Activated CD8-positive, alpha-beta memory T cell treated with anti-CD3 and anti-CD28 coated beads, Interleukin-2, amount 50 U/mL, for 24 hours (primary cell): ENCODE data around the gene PIGM.
A peak's percentile ranks its signal among the peaks of the same experiment; 100 is the strongest.

ENCODE experiments used
- DNase-seq: peaks from one replicate; pipeline ENCODE4 v3.0.0-alpha.2; 2020; ENCODE audit errors: extremely low read depth

The PIGM gene

GRCh38 chr1:160031365-160032164 lies at the start of gene PIGM:
TSS of gene PIGM (minus strand) at chr1:160031990. CDS start at chr1:160031739, 251 bp downstream.
- peak; percentile 83 for DNase-seq

- no peak for DNase-seq
Observed at GRCh38 chr1:160081261-160081936, 49.6 kb upstream of the PIGM start, which contains the start of gene KCNJ9. TSS of gene KCNJ9 (plus strand) at chr1:160081538. CDS start at chr1:160084031, 2,493 bp downstream.

GRCh38 chr1:160080381-160081100 lies 48.8 kb upstream of the PIGM start:
- no peak for DNase-seq

GRCh38 chr1:160079448-160079847 lies 47.7 kb upstream of the PIGM start:
- DNase-seq, result no peak

- DNase-seq, result no peak
Observed at GRCh38 chr1:160078512-160079195, 46.9 kb upstream of the PIGM start.

- DNase-seq, result no peak
Observed at GRCh38 chr1:160077486-160077885, 45.7 kb upstream of the PIGM start.

- DNase-seq, result no peak
Observed at GRCh38 chr1:160076295-160076694, 44.5 kb upstream of the PIGM start.

GRCh38 chr1:160075836-160076235 lies 44.0 kb upstream of the PIGM start:
- no peak for DNase-seq

GRCh38 chr1:160074865-160075264 lies 43.1 kb upstream of the PIGM start:
- DNase-seq, result no peak

- no peak for DNase-seq
Observed at GRCh38 chr1:160071289-160071688, 39.5 kb upstream of the PIGM start.

GRCh38 chr1:160070243-160071163 lies 38.7 kb upstream of the PIGM start:
- DNase-seq, result peak; percentile 45

GRCh38 chr1:160069460-160070231 lies 37.9 kb upstream of the PIGM start, which contains the start of gene KCNJ10:
TSS of gene KCNJ10 (minus strand) at chr1:160070160. CDS start at chr1:160042532, 27,628 bp downstream.
- DNase-seq, result no peak

- DNase-seq, result no peak
Observed at GRCh38 chr1:160068225-160068624, 36.4 kb upstream of the PIGM start.

GRCh38 chr1:160066829-160067745 lies 35.3 kb upstream of the PIGM start:
- DNase-seq, result no peak

GRCh38 chr1:160064746-160065145 lies 33.0 kb upstream of the PIGM start:
- no peak for DNase-seq

- no peak for DNase-seq
Observed at GRCh38 chr1:160064164-160064563, 32.4 kb upstream of the PIGM start.

GRCh38 chr1:160063176-160063575 lies 31.4 kb upstream of the PIGM start:
- no peak for DNase-seq

- no peak for DNase-seq
Observed at GRCh38 chr1:160062230-160062532, 30.4 kb upstream of the PIGM start.
